ENCODE results near the gene AMOTL1. TPM values are rescaled to one million over a fixed set of nuclear protein-coding genes. Genes with fewer than 3 reads are reported as not detected.

AMOTL1 gene
- total and polyA plus RNA-seq, 2 donors from 2014 or later = 6.1 to 52.3 TPM

- H3K27me3 ChIP-seq (ENCODE audit: control insufficient read depth, insufficient read depth, low read length) = no peaks in the 10 kb centered on the region
- no peaks in the 10 kb centered on the region for H3K9me3 ChIP-seq (ENCODE audit: control insufficient read depth in 2 of 3, insufficient read depth in 1 of 3, low read length in 3 of 3)
- H3K36me3 ChIP-seq (ENCODE audit: control insufficient read depth in 2 of 3, insufficient read depth in 3 of 3, low read length in 3 of 3) = peaks cover 8 to 23% (median 18%) of the 10 kb centered on the region in 3 donors
- DNase-seq (no peak), FAIRE-seq (no peak)
- no peaks in the 10 kb centered on the region for H3K4me1 ChIP-seq (ENCODE audit: control insufficient read depth in 2 of 3, insufficient read depth in 2 of 3, low read depth in 1 of 3, low read length in 3 of 3)
- no peak overlapping the region for H3K4me3 ChIP-seq (ENCODE audit: low read length in 3 of 3)
- no peak overlapping the region for H3K9ac ChIP-seq (ENCODE audit: low read length in 3 of 3)
- intact Hi-C loops (cut with DNase I) = no loop called here
- TF ChIP-seq CTCF (IDR thresholded peaks at IDR 0.05; ENCODE audit: borderline replicate concordance, extremely low read depth, insufficient read depth) = no peak
- no peak overlapping the region for H3K27ac ChIP-seq (ENCODE audit: low read depth in 2 of 2, low read length in 2 of 2)
These were observed 100.3 kb downstream of the AMOTL1 start for GRCh38 chr11:94868468-94868867.

- Histone ChIP-seq H3K9ac (ENCODE audit: low read length in 3 of 3) (no peak overlapping the region), H3K4me1 (ENCODE audit: control insufficient read depth in 2 of 3, insufficient read depth in 2 of 3, low read depth in 1 of 3, low read length in 3 of 3) (no peaks in the 10 kb centered on the region), H3K36me3 (ENCODE audit: control insufficient read depth in 2 of 3, insufficient read depth in 3 of 3, low read length in 3 of 3) (peaks cover 8 to 23% (median 18%) of the 10 kb centered on the region in 3 donors), H3K27ac (ENCODE audit: low read depth in 2 of 2, low read length in 2 of 2) (no peak overlapping the region), H3K9me3 (ENCODE audit: control insufficient read depth in 2 of 3, insufficient read depth in 1 of 3, low read length in 3 of 3) (no peaks in the 10 kb centered on the region), H3K4me3 (ENCODE audit: low read length in 3 of 3) (no peak overlapping the region), H3K27me3 (ENCODE audit: control insufficient read depth, insufficient read depth, low read length) (no peaks in the 10 kb centered on the region)
- no peak for DNase-seq
- TF ChIP-seq CTCF (IDR thresholded peaks at IDR 0.05; ENCODE audit: borderline replicate concordance, extremely low read depth, insufficient read depth) = no peak
- FAIRE-seq = no peak
- intact Hi-C loops (cut with DNase I) = no loop called here
These were observed 101.0 kb downstream of the AMOTL1 start for GRCh38 chr11:94869186-94869585.

- H3K36me3 ChIP-seq (ENCODE audit: control insufficient read depth in 2 of 3, insufficient read depth in 3 of 3, low read length in 3 of 3) = peaks cover 5 to 17% (median 14%) of the 10 kb centered on the region in 3 donors
- no peaks in the 10 kb centered on the region for H3K4me1 ChIP-seq (ENCODE audit: control insufficient read depth in 2 of 3, insufficient read depth in 2 of 3, low read depth in 1 of 3, low read length in 3 of 3)
- H3K27ac ChIP-seq (ENCODE audit: low read depth in 2 of 2, low read length in 2 of 2) = no peak overlapping the region
- H3K27me3 ChIP-seq (ENCODE audit: control insufficient read depth, insufficient read depth, low read length) = no peaks in the 10 kb centered on the region
- H3K9ac ChIP-seq (ENCODE audit: low read length in 3 of 3) = no peak overlapping the region
- DNase-seq (no peak), FAIRE-seq (no peak)
- intact Hi-C loops (cut with DNase I) = no loop called here
- H3K9me3 ChIP-seq (ENCODE audit: control insufficient read depth in 2 of 3, insufficient read depth in 1 of 3, low read length in 3 of 3) = no peaks in the 10 kb centered on the region
- H3K4me3 ChIP-seq (ENCODE audit: low read length in 3 of 3) = no peak overlapping the region
- TF ChIP-seq CTCF (IDR thresholded peaks at IDR 0.05; ENCODE audit: borderline replicate concordance, extremely low read depth, insufficient read depth) = no peak
These were observed 102.3 kb downstream of the AMOTL1 start for GRCh38 chr11:94870422-94870821.
